Nephron (organoid): ENCODE results near the gene PADI1.

Source experiments
- H3K27ac Mint-ChIP-seq, 3 experiments: 2 replicates each; pipeline ENCODE4 v1.8.0; 2020; ENCODE audit warnings: mixed read lengths in 3 of 3, mild to moderate bottlenecking in 2 of 3, moderate library complexity in 1 of 3
- H3K27me3 Mint-ChIP-seq: 2 replicates; pipeline ENCODE4 v1.8.0; 2021; ENCODE audit warnings: low read depth, mild to moderate bottlenecking, moderate library complexity, mixed read lengths
- H3K36me3 Mint-ChIP-seq: 2 replicates; pipeline ENCODE4 v1.8.0; 2020; ENCODE audit warnings: low read depth, mixed read lengths
- H3K4me1 Mint-ChIP-seq: 2 replicates; pipeline ENCODE4 v1.8.0; 2020; ENCODE audit warnings: mixed read lengths
- H3K4me3 Mint-ChIP-seq, 3 experiments: 2 replicates each; pipeline ENCODE4 v1.8.0; 2020; ENCODE audit warnings: mild to moderate bottlenecking in 3 of 3, mixed read lengths in 3 of 3, moderate library complexity in 2 of 3
- H3K9me3 Mint-ChIP-seq: 2 replicates; pipeline ENCODE4 v1.8.0; 2020; ENCODE audit warnings: mixed read lengths
- TF ChIP-seq, protein P1 (sequence below), 3 experiments: fragments of 200-600 bp; sonication (generic); IDR thresholded peaks; one replicate each; pipeline ENCODE4 v1.5.0; 2021; ENCODE audit warnings: antibody characterized with exemption in 3 of 3; ENCODE audit not compliant: unreplicated experiment in 3 of 3

The PADI1 gene

DNA sequence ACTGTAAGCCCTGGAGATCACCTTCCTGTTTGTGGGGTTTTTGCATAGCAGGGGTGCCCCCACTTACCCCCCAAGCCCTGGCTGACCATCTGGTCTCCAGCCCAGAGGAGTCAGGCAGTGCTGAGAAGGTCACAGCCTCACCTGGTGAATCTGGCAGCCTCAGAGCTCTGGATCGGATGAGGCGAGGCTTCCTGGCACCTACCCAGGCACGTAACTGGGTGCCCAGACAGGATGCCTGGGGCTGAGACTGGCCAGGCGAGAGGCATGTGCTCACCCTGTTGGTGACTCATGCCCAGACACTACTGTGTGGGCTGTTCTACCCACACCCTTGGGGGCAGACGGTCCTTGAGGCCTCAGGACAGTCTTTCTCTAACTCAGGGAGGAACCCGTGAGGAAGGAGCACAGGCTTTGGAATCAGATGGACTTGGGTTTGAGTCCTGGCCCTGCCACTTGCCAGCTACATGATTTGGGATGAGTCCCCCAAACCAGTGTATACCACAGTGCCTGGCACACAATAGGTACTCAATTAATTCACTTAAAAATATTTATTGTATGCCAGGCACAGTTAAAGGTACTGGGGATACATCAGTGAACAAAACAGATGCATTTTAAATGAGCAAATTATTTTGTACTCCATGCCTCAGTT lies 28.9 kb downstream of the PADI1 start:
- TF ChIP-seq, protein P1, sequence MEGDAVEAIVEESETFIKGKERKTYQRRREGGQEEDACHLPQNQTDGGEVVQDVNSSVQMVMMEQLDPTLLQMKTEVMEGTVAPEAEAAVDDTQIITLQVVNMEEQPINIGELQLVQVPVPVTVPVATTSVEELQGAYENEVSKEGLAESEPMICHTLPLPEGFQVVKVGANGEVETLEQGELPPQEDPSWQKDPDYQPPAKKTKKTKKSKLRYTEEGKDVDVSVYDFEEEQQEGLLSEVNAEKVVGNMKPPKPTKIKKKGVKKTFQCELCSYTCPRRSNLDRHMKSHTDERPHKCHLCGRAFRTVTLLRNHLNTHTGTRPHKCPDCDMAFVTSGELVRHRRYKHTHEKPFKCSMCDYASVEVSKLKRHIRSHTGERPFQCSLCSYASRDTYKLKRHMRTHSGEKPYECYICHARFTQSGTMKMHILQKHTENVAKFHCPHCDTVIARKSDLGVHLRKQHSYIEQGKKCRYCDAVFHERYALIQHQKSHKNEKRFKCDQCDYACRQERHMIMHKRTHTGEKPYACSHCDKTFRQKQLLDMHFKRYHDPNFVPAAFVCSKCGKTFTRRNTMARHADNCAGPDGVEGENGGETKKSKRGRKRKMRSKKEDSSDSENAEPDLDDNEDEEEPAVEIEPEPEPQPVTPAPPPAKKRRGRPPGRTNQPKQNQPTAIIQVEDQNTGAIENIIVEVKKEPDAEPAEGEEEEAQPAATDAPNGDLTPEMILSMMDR (IDR thresholded peaks at IDR 0.05; ENCODE audit: unreplicated experiment in 3 of 3) = no peak
- Mint-ChIP-seq H3K36me3 (no peaks in the 10 kb centered on the region), H3K4me3 (no peak overlapping the region), H3K9me3 (no peaks in the 10 kb centered on the region), H3K4me1 (peaks cover 5% of the 10 kb centered on the region), H3K27ac (no peak overlapping the region), H3K27me3 (peaks cover 20% of the 10 kb centered on the region)

DNA sequence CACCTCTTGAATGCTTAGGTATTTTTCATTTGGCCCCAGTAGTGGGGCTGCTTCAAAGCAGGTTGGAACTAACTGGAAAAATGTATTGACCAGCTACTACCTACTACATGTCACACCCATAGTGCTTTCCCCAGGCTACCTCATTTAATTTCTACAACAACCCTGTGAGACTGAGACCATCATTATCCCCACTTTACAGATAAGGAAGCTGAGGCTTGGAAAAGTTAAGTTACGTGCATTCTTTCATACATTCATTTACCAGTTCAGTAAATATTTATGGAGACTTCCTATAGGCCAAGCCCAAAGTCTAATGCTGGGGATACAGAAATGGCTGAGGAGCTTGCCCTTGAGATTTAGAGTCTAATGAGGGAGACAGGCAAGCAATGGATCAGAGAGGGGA lies 29.5 kb downstream of the PADI1 start:
- Mint-ChIP-seq H3K4me1 (peaks cover 7% of the 10 kb centered on the region), H3K36me3 (no peaks in the 10 kb centered on the region), H3K27me3 (peaks cover 23% of the 10 kb centered on the region), H3K27ac (no peak overlapping the region), H3K9me3 (no peaks in the 10 kb centered on the region), H3K4me3 (no peak overlapping the region)
- TF ChIP-seq, protein P1 (IDR thresholded peaks at IDR 0.05; ENCODE audit: unreplicated experiment in 3 of 3) = no peak

DNA sequence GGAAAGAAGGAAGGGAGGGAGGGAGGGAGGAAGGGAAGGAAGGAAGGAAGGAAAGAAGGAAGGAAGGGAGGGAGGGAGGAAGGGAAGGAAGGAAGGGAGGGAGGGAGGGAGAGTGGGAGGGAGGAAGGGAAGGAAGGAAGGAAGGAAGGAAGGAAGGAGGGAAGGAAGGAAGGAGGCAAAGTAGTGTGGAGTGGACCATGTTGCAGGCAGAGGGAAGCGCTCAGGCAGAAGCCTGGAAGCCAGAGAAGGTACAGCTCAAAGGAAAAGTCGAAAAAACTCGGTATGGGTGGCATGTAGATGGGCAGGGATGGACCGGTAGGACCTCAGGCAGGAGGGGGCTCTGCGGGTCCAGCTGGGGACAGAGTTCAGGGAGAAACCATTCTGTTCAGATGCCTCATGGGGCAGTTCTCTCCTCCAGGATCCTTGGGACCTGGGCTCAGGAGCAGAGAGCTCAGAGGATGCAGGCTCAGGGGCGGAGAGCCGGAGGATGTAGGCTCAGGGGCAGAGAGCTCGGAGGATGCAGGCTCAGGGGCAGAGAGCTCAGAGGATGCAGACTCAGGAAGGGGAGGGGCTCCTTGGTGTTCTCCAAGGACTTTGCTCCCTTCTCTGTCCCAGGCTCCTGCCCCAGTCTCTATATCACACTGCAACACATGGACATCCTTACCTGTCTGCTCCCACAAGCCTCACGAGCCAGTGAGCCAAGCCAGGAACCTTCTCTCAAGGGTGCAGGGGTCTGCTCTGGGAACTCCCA lies 30.4 kb downstream of the PADI1 start:
- H3K4me1 Mint-ChIP-seq = peaks cover 10% of the 10 kb centered on the region
- TF ChIP-seq, protein P1 (IDR thresholded peaks at IDR 0.05; ENCODE audit: unreplicated experiment in 3 of 3) = no peak
- no peaks in the 10 kb centered on the region for H3K36me3 Mint-ChIP-seq
- no peak overlapping the region for H3K27ac Mint-ChIP-seq
- no peaks in the 10 kb centered on the region for H3K9me3 Mint-ChIP-seq
- peaks cover 27% of the 10 kb centered on the region for H3K27me3 Mint-ChIP-seq
- H3K4me3 Mint-ChIP-seq = no peak overlapping the region

DNA sequence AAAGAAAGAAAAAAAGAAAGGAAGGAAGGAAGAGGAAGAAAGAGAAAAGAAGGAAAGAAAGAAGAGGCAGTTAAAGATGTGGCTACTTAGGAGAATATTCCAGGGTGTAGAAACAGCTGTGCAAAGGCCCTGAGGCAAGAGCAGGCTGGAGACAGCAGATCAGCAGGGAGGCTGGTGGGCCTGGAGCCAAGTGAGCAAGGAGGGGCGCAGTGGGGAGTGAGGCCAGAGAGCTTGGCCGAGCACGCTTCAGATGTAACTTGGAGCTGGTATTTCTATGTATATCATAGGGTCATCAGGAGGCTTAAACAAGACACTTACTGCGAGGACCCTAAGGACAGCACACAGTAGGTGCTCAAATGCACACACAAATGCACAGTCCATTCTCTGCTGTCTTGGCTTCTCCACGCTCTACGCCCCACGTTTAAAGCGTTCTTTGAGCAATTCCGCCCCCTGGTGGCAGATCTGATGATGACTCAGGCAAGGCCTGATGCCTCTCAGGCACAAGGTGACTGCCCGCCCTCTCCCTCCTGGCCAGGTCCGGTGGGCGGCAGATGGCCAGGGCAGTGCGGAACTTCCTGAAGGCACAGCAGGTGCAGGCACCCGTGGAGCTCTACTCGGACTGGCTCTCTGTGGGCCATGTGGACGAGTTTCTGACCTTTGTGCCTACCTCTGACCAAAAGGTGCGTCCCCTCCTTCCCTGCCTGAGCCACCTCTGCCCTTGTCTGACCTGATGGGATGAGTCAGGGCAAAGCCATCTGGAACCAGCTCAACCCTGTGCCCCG lies 32.0 kb downstream of the PADI1 start:
- Mint-ChIP-seq H3K9me3 (no peaks in the 10 kb centered on the region), H3K27me3 (peaks cover 41% of the 10 kb centered on the region), H3K27ac (peak overlapping the region in 1 of 3 experiments; percentile 39), H3K4me1 (peaks cover 14% of the 10 kb centered on the region), H3K4me3 (no peak overlapping the region), H3K36me3 (no peaks in the 10 kb centered on the region)
- TF ChIP-seq, protein P1 (IDR thresholded peaks at IDR 0.05; ENCODE audit: unreplicated experiment in 3 of 3) = peak; percentile 82 to 93 (median 90)

DNA sequence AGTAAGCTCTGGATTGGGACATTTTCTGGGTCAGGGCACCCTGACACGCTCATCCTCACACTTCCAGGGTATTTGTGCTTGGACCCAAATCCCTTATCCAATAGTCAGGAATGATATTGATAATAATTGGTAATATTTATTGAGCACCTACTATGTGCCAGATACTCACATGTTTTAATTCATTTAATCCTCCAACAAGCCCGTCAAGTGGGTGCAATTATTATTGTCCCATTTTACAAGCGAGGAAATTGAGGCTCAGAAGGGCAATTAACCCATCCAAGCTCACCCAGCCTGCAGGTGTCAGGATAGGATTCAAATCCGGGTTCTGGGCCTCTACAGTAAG lies 32.6 kb downstream of the PADI1 start:
- Mint-ChIP-seq H3K36me3 (no peaks in the 10 kb centered on the region), H3K27me3 (peaks cover 47% of the 10 kb centered on the region), H3K9me3 (no peaks in the 10 kb centered on the region), H3K27ac (no peak overlapping the region), H3K4me1 (peaks cover 10% of the 10 kb centered on the region), H3K4me3 (no peak overlapping the region)
- TF ChIP-seq, protein P1 (IDR thresholded peaks at IDR 0.05; ENCODE audit: unreplicated experiment in 3 of 3) = no peak
